HEK293 (cell line): ENCODE results near the gene RANBP1.

Experiments
- CTCF ChIA-PET: fragments of 350-600 bp; formaldehyde crosslinking; extraction: SDS; loops from one replicate; lab custom pipeline; 2021; ENCODE audit warnings: antibody characterized with exemption; lab: Yijun Ruan, JAX
- POLR2A ChIA-PET: fragments of 300-600 bp; formaldehyde crosslinking; extraction: SDS; loops from one replicate; lab custom pipeline; 2020; ENCODE audit warnings: antibody characterized with exemption, inconsistent platforms; lab: Yijun Ruan, JAX
- H3K27ac ChIP-seq: fragments of 200-500 bp; sonication (Bioruptor generic); 2 replicates; pipeline ENCODE4 v1.5.1; 2014; ENCODE audit warnings: low read depth, low read length, control low read depth, inconsistent platforms; ENCODE audit errors: extremely low read depth
- H3K36me3 ChIP-seq, 2 experiments: fragments of 200-500 bp in 1 of 2; sonication (Bioruptor generic) in 1 of 2; 1 replicate in 1 of 2; 2 replicates in 1 of 2; pipeline ENCODE4 v1.5.1; 2014 to 2017; ENCODE audit warnings: inconsistent platforms in 2 of 2, low read length in 2 of 2; ENCODE audit not compliant: control insufficient read depth in 2 of 2, insufficient read depth in 1 of 2
- H3K4me1 ChIP-seq: fragments of 200-500 bp; sonication (Bioruptor generic); 2 replicates; pipeline ENCODE4 v1.5.1; 2014; ENCODE audit warnings: mild to moderate bottlenecking, low read length, inconsistent platforms; ENCODE audit not compliant: control insufficient read depth, insufficient read depth
- H3K4me3 ChIP-seq: 2 replicates; pipeline ENCODE4 v1.5.1; 2011; ENCODE audit warnings: low read depth, mild to moderate bottlenecking, control low read depth, low read length, moderate library complexity
- H3K9me3 ChIP-seq: fragments of 200-500 bp; sonication (Bioruptor generic); 2 replicates; pipeline ENCODE4 v1.5.1; 2014; ENCODE audit warnings: low read depth, low read length, inconsistent platforms; ENCODE audit not compliant: control insufficient read depth, insufficient read depth
- EGR2 ChIP-seq: fragments of 450-650 bp; formaldehyde crosslinking; IDR thresholded peaks from 2 replicates; pipeline ENCODE4 v1.5.1; 2016; ENCODE audit warnings: low read depth, missing biosample characterization, missing genetic modification characterization
- KLF16 ChIP-seq: fragments of 450-650 bp; formaldehyde crosslinking; IDR thresholded peaks from 2 replicates; pipeline ENCODE4 v1.5.1; 2017; ENCODE audit warnings: missing biosample characterization, missing genetic modification characterization
- KLF9 ChIP-seq: fragments of 450-650 bp; formaldehyde crosslinking; IDR thresholded peaks from 2 replicates; pipeline ENCODE4 v1.5.1; 2016; ENCODE audit warnings: missing biosample characterization, missing genetic modification characterization, low read depth
- MYNN ChIP-seq: fragments of 450-650 bp; formaldehyde crosslinking; IDR thresholded peaks from 2 replicates; pipeline ENCODE4 v1.5.1; 2016; ENCODE audit warnings: missing biosample characterization, missing genetic modification characterization, borderline replicate concordance
- SALL2 ChIP-seq: fragments of 450-650 bp; formaldehyde crosslinking; IDR thresholded peaks from 2 replicates; pipeline ENCODE4 v1.5.0; 2017; ENCODE audit warnings: missing biosample characterization, mild to moderate bottlenecking, missing genetic modification characterization, borderline replicate concordance
- SP7 ChIP-seq: fragments of 450-650 bp; formaldehyde crosslinking; IDR thresholded peaks from 2 replicates; pipeline ENCODE4 v1.5.1; 2016; ENCODE audit warnings: missing biosample characterization, missing genetic modification characterization
- ZBTB10 ChIP-seq: fragments of 450-650 bp; formaldehyde crosslinking; IDR thresholded peaks from 2 replicates; pipeline ENCODE4 v1.5.1; 2016; ENCODE audit warnings: missing biosample characterization, missing genetic modification characterization
- ZBTB17 ChIP-seq: fragments of 450-650 bp; formaldehyde crosslinking; IDR thresholded peaks from 2 replicates; pipeline ENCODE4 v1.5.1; 2016; ENCODE audit warnings: missing biosample characterization, missing genetic modification characterization
- ZBTB49 ChIP-seq: fragments of 450-650 bp; formaldehyde crosslinking; IDR thresholded peaks from 2 replicates; pipeline ENCODE4 v1.5.1; 2016; ENCODE audit warnings: missing biosample characterization, missing genetic modification characterization, low read depth
- ZFHX2 ChIP-seq: fragments of 450-650 bp; formaldehyde crosslinking; conservative IDR thresholded peaks from 2 replicates; pipeline ENCODE4 v1.5.1; 2016; ENCODE audit warnings: missing biosample characterization, missing genetic modification characterization
- ZFP3 ChIP-seq: fragments of 450-650 bp; formaldehyde crosslinking; IDR thresholded peaks from 2 replicates; pipeline ENCODE4 v1.5.1; 2016; ENCODE audit warnings: low read depth, missing biosample characterization, missing genetic modification characterization
- ZNF223 ChIP-seq: fragments of 450-650 bp; formaldehyde crosslinking; IDR thresholded peaks from 2 replicates; pipeline ENCODE4 v1.5.1; 2016; ENCODE audit warnings: missing biosample characterization, missing genetic modification characterization
- ZNF239 ChIP-seq: fragments of 450-650 bp; formaldehyde crosslinking; IDR thresholded peaks from 2 replicates; pipeline ENCODE4 v1.5.1; 2016; ENCODE audit warnings: missing biosample characterization, missing genetic modification characterization
- ZNF24 ChIP-seq: fragments of 450-650 bp; formaldehyde crosslinking; IDR thresholded peaks from 2 replicates; pipeline ENCODE4 v1.5.1; 2016; ENCODE audit warnings: missing biosample characterization, missing genetic modification characterization
- ZNF274 ChIP-seq, 2 experiments: fragments of 200-500 bp in 1 of 2; fragments of 450-650 bp in 1 of 2; sonication (Bioruptor generic) in 1 of 2; formaldehyde crosslinking in 1 of 2; IDR thresholded peaks; 2 replicates each; pipeline versions ENCODE4 v1.5.1 to v1.6.1; 2014 to 2016; ENCODE audit warnings: borderline replicate concordance in 1 of 2, inconsistent platforms in 1 of 2, low read length in 1 of 2, missing biosample characterization in 1 of 2, missing genetic modification characterization in 1 of 2
- ZNF449 ChIP-seq: fragments of 450-650 bp; formaldehyde crosslinking; IDR thresholded peaks from 2 replicates; pipeline ENCODE4 v1.5.1; 2017; ENCODE audit warnings: missing biosample characterization, mild to moderate bottlenecking, missing genetic modification characterization, moderate library complexity
- ZNF473 ChIP-seq: fragments of 450-650 bp; formaldehyde crosslinking; IDR thresholded peaks from 2 replicates; pipeline ENCODE4 v1.5.1; 2017; ENCODE audit warnings: missing biosample characterization, missing genetic modification characterization
- ZNF529 ChIP-seq: fragments of 450-650 bp; formaldehyde crosslinking; IDR thresholded peaks from 2 replicates; pipeline ENCODE4 v1.5.1; 2017; ENCODE audit warnings: missing genetic modification characterization, missing biosample characterization; ENCODE audit not compliant: insufficient replicate concordance
- ZNF623 ChIP-seq: fragments of 450-650 bp; formaldehyde crosslinking; IDR thresholded peaks from 2 replicates; pipeline ENCODE4 v1.5.1; 2016; ENCODE audit warnings: missing biosample characterization, missing genetic modification characterization
- ZSCAN5A ChIP-seq: fragments of 450-650 bp; formaldehyde crosslinking; IDR thresholded peaks from 2 replicates; pipeline ENCODE4 v1.5.1; 2016; ENCODE audit warnings: missing biosample characterization, missing genetic modification characterization

RANBP1 gene

GRCh38 chr22:20117633-20118299 is 1.9 kb downstream of the RANBP1 start:
- Histone ChIP-seq H3K4me1 (no peaks in the 10 kb centered on the region), H3K9me3 (no peaks in the 10 kb centered on the region), H3K4me3 (peak overlapping the region; percentile 93), H3K36me3 (peaks cover 25 to 83% of the 10 kb centered on the region in 2 experiments), H3K27ac (peak overlapping the region; percentile 88)
- ChIA-PET POLR2A (interaction anchor here (0.6 to 6.1 kb wide), 16 partner anchors 8 to 388 kb away, joined by 3 to 62 read pairs (median 4); partner anchors contain the start of genes DGCR8 and ZDHHC8), CTCF (interaction anchor here (0.7 to 2.1 kb wide), 6 partner anchors 9 to 990 kb away, joined by 3 to 7 read pairs (median 4); no protein-coding TSS in a partner anchor)
- TF ChIP-seq ZNF623 (tag by site-specific recombination) (0 out of 2 replicates have a peak, but pooled peaks have one; percentile 9), ZFP3 (tag by site-specific recombination) (no peak), SALL2 (tag by site-specific recombination) (no peak), ZNF529 (no peak), ZSCAN5A (no peak), ZBTB49 (tag by site-specific recombination) (no peak), KLF9 (peak; percentile 17; the same call in 1 of the 2 replicates), KLF16 (tag by site-specific recombination) (0 out of 2 replicates have a peak, but pooled peaks have one; percentile 15), ZNF24 (peak; percentile 68; the same call in 1 of the 2 replicates), ZNF239 (tag by site-specific recombination) (no peak), EGR2 (tag by site-specific recombination) (peak; percentile 60), ZFHX2 (tag by site-specific recombination) (peak; percentile 72), ZBTB10 (peak; percentile 70)

GRCh38 chr22:20118300-20119020 is 2.6 kb downstream of the RANBP1 start:
- Histone ChIP-seq H3K27ac (peak overlapping the region; percentile 88), H3K4me3 (peak overlapping the region; percentile 93), H3K36me3 (peaks cover 32 to 82% of the 10 kb centered on the region in 2 experiments), H3K9me3 (no peaks in the 10 kb centered on the region), H3K4me1 (no peaks in the 10 kb centered on the region)
- CTCF ChIA-PET = interaction anchor here (0.6 to 2.1 kb wide), 8 partner anchors 8 to 390 kb away, joined by 3 to 7 read pairs (median 4); no protein-coding TSS in a partner anchor
- POLR2A ChIA-PET = interaction anchor here (0.9 to 6.1 kb wide), 5 partner anchors 11 to 388 kb away, joined by 3 to 62 read pairs (median 7); partner anchors contain the start of genes DGCR8 and ZDHHC8
- TF ChIP-seq ZNF449 = peak; percentile 94
- peak; percentile 60 for TF ChIP-seq ZBTB17 (tag by site-specific recombination)
- TF ChIP-seq SP7 = no peak
- no peak for TF ChIP-seq ZNF223
- no peak for TF ChIP-seq ZNF274 (IDR thresholded peaks at IDR 0.05; ENCODE audit: low read length)
- no peak for TF ChIP-seq ZNF274 (tag by site-specific recombination; IDR thresholded peaks at IDR 0.05; ENCODE audit: borderline replicate concordance)
- TF ChIP-seq MYNN (tag by site-specific recombination) = no peak
- TF ChIP-seq ZNF473 (tag by site-specific recombination) = no peak
